Hindlimb muscle (tissue), 1 donor: ENCODE data around the gene PER3. TPM values are rescaled to one million over a fixed set of nuclear protein-coding genes. Genes with fewer than 3 reads are reported as not detected.
"Not testable (repeated sequence)": the region's sequence is repeated elsewhere in the genome, so short reads cannot be mapped to it uniquely, and the experiment has no call there.

ENCODE experiments used
- DNase-seq: peaks from one replicate; pipeline ENCODE4 v3.0.0-alpha.2; 2013
- polyA plus RNA-seq: library from polyadenylated mRNA; unstranded; fragments of 120-200 nt; gene quantifications from one replicate; pipeline ENCODE4 v1.2.1, GENCODE V29; 2013; ENCODE audit not compliant: insufficient read length

Gene PER3
- polyA plus RNA-seq, 1 donor, result 10.7 TPM

DNA sequence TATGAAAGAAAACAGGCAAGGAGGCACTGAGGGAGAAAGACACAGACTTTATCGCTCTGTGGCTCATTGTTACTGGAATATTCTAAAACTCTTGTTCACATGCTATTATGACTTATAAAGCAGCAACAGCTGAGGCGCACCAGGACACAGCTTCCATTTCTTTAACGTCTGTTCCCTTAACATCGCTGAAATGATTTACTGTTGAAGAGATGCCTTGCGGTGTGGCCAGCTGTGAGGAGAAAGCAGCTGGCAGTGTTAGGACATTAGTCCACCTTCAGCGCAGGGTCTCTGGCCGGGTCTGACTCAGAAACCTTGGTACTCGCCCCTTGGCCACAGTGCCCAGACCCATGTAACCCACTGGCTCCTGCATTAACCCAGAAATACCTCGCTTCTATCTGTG is 3.1 kb upstream of the PER3 start:
- DNase-seq, result no peak

DNA sequence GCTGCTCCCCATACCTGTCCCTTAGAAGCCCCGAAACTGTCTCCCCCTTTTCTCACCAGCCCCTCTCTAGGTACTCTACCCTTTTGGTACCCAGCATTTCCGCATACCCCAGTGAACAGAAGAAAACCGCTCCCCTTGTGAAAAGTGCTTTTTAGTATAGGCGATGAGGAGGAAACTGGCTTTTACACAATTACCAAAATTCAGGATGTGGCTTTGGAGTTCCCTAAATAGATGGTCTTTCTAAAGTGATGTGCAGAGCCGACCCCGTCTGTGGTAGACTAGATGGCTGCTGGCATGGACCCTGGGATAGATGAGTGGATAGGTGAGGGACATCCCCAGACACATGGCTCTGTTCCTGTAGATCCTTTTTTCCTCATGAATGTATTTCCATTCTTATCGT is 2.6 kb upstream of the PER3 start:
- no peak for DNase-seq

DNA sequence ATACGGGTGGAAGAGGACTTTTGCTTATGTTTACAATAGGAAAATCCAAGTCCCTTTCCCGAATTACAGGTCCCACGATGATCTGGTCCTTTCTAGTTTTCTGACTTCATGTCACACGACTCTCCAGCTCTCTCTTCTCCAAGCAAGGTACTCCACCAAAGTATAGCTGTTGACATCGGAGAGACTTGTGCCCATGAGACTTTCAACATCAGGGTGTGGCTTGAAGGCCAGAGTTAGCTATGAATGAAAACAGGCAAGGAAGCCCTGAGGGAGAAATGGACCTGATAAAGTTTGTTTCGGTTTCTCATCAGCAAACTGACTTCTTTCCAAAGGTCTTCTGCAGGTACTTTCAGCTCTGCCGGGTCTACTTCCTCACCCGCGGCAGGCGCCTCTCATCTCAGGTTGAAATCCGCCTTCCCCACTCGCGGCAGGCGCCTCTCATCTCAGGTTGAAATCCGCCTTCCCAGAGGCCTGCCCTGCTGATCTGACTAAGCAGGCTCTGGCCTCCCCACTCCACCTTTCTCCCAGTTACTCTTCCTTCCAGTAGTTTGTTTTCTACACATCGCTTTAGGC is 2.1 kb upstream of the PER3 start:
- DNase-seq, result no peak

DNA sequence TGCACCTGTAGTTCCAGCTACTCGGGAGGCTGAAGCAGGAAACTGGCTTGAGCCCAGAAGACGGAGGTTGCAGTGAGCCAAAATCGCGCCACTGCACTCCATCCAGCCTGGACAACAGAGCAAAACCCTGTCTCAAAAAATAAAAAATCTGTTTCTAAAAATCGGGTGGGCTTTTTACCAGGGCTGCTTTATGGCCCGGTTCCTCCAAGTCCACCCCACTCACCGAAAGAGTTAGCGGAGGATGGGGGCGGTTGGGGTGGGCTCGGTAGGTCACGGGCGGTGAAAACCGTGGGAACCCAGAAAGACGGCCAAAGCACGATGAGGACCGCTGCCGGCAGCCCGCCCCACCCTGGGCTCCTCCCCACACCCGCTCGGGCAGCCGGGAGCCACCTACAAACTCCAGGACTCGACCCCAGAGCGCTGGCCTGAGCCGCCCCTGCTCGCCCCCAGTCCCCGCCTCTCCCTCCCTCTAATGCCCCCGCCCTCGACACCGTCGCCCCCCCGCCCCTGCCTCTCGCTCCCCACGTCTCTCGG is 846 bp upstream of the PER3 start:
- peak; percentile 36 for DNase-seq

DNA sequence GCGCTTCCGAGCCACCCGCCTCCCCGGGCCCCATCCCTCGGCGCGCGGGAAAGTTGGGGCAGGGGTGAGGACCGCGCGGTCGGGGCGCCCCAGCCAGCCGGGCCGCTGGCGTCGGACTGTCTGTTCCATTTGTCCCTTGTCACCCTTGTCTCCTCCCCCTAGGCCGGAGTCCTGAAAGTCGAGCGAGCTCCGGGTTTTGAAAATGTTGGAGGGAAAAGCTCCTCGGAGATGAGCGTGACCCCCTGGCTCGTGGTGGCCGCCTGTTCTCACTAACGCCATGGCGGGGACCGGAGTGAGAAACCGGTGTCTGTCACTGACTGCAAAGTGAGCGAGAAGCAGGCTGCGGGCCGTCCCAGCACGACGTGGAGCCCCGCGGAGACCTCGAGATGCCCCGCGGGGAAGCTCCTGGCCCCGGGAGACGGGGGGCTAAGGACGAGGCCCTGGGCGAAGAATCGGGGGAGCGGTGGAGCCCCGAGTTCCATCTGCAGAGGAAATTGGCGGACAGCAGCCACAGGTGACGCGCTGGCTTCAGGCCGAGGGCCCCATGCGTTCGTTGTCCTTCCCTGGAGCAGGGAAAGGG is 491 bp downstream of the PER3 start:
- DNase-seq, result peak; percentile 38

DNA sequence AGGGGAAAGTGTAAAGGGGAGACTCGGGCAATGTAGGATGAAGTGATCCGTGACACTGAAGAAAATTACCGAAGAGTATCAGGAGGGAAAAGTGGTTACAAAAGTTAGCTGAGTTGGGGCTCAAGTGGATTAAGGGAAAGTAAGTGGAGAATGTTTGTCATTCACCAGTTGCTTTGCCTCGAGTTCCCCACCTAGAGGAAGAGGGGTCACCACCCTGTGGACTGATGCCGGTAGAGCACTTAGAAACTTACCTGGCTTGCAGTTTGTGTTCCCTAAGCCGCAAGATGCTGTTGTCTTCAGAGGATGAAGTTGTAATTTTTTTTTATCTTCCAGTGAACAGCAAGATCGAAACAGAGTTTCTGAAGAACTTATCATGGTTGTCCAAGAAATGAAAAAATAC is 1.0 kb downstream of the PER3 start:
- DNase-seq, result no peak

DNA sequence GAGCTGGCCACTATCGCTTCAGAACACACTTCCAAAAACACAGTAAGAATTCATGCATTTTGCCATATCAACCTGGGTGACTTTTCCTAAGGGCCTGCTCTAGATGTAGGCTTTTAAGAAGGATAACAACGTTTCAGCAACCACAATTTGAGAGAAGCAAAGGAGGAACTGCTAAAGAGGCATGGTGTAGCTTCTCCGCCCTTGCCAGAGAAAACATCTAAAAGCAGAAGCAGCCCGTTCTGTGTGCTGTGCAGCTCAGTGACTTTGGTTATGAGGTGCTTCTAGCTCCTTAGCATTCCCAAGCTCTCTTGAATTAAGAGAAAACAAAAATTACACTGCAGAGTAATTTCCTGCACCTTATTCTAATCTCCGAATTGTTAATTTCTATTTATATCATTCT is 2.7 kb downstream of the PER3 start:
- no peak for DNase-seq

DNA sequence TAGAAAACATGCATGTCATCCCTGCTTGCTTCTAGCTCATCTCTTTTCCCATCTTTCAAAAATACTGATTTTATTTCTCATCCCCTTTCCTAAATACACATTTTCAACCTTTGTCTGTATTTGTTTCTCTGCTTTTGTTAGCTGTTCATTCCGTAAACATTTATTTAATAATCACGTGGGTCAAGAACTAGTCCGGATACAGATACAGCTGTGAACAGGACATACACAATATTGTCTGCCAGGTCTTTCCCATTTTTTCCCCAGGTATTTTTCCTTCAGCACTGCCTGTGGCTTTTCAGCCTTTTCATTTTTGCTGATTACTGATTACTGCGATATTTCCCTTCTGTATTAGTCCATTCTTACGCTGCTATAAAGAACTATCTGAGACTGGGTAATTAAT is 5.7 kb downstream of the PER3 start:
- no peak for DNase-seq

DNA sequence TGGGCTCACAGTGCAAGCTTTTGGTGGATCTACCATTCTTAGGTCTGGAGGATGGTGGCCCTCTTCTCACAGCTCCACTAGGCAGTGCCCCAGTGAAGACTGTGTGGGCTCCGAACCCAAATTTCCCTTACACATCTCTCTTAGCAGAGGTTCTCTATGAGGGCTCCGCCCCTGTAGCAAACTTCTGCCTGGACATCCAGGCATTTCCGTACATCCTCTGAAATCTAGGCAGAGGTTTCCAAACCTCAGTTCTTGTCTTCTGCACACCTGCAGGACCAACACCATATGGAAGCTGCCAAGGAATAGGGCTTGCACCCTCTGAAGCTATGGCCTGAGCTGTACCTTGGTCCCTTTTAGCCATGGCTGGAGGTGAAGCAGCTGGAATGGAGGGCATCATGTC is 6.9 kb downstream of the PER3 start:
- not testable (repeated sequence) for DNase-seq

DNA sequence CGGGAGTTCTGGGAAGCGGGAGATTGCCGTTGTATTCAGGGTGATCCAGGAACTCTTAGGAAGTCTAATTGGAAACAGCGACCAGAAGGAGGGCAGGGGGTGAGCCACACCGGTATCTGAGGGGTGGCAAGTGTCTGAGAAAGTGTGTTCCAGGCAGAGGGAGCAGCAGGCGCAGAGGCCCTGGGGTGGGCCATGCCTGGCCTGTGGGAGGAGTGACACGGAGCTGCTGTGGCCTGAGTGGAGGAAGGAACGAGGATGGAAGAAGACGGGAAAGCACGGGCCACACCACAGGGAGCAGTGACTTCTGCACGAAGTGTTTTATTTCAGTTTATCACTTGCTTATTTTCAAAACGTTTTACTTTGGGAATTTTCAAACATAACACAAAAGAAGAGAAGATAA is 11.3 kb downstream of the PER3 start:
- DNase-seq, result no peak

DNA sequence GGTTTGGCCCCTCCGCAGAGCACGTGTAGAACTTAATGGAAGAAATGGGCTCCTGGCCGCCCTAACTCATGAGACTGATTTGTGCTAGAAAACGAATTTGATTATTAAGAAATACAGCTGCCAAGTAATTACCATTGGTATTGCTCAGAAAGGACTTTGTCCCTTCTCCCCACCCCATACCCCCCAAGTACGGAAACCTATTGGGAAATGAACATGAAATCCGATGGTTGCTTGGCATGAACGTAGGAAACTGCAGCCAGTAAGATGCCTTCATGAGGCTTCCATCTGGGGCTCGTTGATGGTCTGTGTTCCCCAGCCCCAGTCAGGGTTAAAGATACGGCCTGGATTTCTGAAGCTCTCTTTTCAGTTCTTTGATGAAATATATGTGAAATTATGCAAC is 21.4 kb downstream of the PER3 start:
- DNase-seq, result no peak

DNA sequence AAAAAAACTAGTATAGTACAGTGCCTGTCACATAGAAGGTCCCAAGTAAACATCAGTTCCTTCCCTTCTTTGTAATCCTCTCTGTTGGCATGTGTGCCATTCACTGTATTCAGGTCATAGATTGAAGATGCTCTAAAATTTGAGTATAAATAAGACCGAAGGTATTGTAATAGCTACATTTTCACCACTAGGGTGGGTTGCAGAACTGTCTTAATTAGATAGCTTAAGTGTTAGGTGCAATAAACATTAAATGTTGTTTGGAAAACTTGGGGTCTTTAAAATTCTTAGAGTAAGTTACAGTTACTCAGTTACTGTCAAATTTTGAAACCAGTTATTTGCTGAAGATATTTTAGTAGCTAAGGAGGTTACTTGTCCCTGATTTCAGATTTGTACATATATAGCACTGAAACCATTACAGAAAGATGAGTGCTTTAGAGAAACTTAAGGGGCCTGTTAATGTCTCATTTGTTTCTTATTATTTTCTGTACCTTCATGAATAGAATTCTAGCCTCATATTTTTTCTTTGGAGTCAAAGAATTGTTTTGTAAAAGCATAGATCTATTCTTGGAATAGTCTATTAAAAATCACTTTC is 24.3 kb downstream of the PER3 start:
- DNase-seq, result no peak

DNA sequence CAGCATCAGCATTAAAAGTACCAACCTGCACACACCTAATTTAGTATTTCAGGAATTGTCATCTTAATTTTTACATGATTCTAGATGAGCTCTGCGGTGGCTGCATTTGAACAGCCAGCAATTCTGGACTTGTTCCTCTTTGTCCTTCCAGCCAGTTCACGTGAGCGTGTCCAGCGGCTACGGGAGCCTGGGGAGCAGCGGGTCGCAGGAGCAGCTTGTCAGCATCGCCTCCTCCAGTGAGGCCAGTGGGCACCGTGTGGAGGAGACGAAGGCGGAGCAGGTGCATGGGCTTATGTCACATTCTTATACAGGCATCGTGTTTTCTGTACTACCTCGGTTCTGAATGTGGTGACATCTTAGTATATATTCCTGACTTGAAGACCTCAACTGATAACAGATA is 25.7 kb downstream of the PER3 start:
- DNase-seq, result no peak

DNA sequence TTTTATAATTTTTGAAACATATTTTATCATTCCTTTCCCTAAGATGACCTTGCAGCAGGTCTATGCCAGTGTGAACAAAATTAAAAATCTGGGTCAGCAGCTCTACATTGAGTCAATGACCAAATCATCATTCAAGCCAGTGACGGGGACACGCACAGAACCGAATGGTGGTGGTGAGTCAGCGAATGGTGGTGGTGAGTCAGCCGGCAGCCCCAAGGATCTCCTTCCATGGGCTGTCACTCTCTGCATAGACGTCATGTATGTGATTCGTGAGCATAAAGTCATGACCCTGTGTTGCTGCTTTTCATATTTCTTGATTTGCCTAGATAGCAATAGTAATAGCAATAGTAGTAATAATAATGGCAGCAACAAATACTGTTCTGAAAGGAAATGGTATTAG is 26.3 kb downstream of the PER3 start:
- no peak for DNase-seq

DNA sequence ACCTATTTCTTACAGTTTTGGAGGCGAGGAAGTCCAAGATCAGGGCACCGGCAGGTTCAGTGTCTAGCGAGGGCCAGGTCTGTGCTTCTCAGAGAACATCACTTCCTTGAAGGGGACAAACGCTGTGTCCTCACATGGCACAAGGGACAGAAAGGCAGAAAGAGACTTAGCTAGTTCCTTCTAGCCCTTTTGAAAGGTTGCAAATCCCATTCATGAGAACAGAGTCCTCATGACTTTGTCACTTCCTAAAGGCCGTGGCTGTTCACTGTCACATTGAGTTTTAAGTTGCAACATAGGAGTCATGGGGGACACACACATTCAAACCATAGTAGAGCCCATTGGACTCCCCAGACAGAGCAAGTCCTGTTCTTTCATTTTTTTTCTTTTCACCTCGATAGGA is 27.4 kb downstream of the PER3 start:
- DNase-seq, result no peak

DNA sequence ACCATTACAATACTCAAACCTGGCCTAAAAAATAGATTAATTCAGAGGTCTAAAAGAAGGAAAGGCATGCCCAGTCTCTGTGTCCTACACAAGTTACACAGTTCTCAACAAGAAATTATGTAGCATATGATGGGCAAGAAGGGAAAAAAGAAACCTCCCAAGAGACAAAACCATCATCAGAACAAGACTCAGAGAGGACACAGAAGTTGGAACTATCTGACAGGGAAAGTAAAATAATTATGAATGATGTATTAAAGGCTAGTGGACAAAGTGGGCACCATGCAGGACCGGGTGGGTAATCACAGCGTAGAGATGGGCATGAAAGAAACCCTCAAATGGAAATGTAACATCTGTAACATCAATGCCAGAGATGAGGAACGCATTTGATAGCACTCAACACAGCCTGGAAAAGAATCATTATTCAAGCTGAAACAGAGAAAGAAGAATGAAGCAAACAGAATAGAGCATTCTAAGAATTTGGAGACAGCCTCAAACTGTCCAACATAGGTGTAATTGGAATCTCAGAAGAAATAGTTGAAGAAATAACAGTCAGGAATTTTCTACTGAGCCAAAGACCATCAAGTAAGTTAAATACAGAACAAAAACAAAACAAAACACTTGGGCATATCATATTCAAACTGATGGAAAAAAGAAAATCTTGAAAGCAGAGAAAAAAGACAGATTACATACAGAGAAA is 29.7 kb downstream of the PER3 start:
- DNase-seq, result no peak

DNA sequence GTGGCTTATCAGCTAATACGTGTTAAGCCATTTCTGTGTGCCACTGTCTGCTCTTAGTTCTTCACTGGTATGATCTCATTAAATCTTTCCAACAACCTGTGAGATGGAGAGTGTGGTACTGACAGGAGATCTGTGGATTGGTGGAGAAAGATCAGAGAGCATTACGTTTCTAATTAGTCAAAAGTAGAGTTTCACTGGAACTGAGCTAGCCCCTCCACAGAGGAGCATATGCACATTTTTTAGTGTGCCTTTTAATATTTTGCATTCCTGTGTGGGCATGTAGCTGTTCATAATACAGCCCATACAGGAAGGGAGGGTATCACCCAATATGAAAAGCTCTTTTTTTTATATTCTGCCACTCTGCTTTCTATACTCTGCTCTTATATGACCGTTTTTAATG is 37.2 kb downstream of the PER3 start:
- no peak for DNase-seq

DNA sequence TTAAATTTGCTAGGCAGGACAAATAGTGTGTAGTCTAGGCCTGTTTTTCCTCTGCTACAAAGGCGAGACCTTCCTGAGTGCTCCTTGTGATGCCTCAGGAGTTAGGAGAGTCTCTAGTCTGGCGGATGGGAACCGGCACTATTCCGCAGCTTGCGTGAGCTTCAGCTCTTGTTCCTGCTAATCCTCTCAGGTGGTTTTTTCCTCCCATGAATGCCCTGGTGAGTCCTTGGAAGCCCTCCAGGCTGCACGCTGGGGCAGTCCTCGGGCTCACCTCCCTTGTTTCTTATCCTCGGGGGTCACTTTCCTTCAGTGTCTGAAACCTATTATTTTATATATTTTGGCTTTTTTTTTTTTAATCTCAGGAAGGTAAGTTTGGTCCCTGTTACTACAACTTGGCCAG is 40.6 kb downstream of the PER3 start:
- no peak for DNase-seq

DNA sequence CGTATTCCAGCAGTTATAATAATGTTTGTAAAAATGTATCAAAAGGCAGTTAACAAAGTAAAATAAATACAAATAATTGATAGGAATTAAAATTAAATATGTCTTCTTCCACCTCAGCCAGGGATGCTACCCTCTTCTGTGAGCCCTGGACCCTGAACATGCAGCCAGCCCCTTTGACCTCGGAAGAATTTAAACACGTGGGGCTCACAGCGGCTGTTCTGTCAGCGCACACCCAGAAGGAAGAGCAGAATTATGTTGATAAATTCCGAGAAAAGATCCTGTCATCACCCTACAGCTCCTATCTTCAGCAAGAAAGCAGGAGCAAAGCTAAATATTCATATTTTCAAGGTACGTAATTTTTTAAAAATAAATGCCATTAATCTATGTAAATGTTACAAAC is 42.3 kb downstream of the PER3 start:
- DNase-seq, result no peak

DNA sequence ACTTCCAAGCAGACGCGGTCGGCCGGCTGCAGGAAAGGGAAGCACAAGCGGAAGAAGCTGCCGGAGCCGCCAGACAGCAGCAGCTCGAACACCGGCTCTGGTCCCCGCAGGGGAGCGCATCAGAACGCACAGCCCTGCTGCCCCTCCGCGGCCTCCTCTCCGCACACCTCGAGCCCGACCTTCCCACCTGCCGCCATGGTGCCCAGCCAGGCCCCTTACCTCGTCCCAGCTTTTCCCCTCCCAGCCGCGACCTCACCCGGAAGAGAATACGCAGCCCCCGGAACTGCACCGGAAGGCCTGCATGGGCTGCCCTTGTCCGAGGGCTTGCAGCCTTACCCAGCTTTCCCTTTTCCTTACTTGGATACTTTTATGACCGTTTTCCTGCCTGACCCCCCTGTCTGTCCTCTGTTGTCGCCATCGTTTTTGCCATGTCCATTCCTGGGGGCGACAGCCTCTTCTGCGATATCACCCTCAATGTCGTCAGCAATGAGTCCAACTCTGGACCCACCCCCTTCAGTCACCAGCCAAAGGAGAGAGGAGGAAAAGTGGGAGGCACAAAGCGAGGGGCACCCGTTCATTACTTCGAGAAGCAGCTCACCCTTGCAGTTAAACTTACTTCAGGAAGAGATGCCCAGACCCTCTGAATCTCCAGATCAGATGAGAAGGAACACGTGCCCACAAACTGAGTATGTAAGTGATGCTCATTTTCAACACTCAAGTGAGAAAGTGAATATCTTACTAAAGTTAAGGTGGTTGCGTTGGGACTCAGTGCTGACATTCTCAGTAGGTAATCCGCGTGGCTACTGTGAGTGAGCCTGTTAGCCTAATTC is 43.2 kb downstream of the PER3 start:
- DNase-seq, result peak; percentile 45

DNA sequence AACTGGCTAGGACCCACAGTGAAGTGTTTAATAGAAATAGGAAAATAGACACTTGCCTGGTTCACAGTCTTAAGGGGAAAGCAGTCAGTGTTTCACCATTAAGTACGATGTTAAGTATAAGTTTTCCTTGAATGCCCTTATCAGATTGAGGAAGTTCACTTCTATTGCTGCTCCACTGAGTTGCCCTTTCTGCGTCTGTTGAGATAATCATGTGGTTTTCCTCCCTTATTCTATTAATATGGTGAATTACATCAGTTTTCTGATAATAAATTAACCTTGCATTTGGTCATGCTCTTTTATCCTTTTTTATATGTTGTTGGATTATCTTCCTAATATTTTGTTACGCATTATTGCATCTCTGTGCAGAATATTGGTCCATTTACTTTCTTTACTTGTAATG is 47.4 kb downstream of the PER3 start:
- DNase-seq, result no peak

DNA sequence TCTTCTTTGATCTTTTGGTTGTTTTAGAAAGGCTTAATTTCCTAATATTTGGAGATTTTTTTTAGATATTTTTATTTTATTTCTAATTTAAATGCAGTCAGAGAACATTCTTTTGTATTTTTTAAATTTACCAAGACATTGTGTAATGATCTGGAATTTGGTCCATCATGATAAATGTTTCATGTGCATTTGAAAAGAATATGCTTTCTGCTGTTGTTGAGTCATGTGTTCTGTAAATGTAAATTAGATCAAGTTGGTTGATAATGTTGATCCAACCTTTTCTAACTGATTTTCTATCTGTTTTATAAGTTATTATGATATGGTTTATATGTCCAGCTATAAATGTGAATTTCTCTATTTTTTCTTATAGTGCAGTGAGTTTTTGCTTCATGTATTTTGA is 48.9 kb downstream of the PER3 start:
- DNase-seq, result no peak

DNA sequence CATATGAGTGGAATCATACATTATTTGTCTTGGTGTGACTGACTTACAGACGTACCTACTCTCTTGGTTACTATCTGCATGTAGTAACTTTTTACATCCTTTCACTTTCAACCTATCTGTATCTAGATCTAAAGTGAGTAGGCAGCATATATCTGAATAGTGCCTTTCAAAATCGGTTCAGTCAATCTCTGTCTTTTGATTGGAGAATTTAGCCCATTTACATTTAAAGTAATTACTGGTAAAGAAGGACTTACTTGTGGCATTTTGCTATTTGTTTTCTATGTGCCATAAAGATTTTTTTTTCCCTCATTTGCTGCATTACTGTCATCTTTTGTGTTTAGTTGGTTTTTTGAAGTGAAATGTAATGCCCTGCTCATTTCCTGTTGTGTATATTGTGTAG is 54.6 kb downstream of the PER3 start:
- no peak for DNase-seq
